ENCODE measurements around the gene SETDB2. TPM values are rescaled to one million over a fixed set of nuclear protein-coding genes. Genes with fewer than 3 reads are reported as not detected.

The SETDB2 gene
- total RNA-seq, 1 donor: 11.0 TPM

- no peak overlapping the region for H3K4me3 ChIP-seq (ENCODE audit: low read depth, low read length)
Measured at GRCh38 chr13:49533591-49534269, 89.7 kb downstream of the SETDB2 start.

GRCh38 chr13:49536144-49536873 lies 92.2 kb downstream of the SETDB2 start:
- TF ChIP-seq, protein P1, sequence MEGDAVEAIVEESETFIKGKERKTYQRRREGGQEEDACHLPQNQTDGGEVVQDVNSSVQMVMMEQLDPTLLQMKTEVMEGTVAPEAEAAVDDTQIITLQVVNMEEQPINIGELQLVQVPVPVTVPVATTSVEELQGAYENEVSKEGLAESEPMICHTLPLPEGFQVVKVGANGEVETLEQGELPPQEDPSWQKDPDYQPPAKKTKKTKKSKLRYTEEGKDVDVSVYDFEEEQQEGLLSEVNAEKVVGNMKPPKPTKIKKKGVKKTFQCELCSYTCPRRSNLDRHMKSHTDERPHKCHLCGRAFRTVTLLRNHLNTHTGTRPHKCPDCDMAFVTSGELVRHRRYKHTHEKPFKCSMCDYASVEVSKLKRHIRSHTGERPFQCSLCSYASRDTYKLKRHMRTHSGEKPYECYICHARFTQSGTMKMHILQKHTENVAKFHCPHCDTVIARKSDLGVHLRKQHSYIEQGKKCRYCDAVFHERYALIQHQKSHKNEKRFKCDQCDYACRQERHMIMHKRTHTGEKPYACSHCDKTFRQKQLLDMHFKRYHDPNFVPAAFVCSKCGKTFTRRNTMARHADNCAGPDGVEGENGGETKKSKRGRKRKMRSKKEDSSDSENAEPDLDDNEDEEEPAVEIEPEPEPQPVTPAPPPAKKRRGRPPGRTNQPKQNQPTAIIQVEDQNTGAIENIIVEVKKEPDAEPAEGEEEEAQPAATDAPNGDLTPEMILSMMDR (IDR thresholded peaks at IDR 0.05; ENCODE audit: insufficient read depth, low read length): no peak
- DNase-seq (ENCODE audit: low read depth): no peak

More at GRCh38 chr13:49533591-49534269, 89.7 kb downstream of the SETDB2 start:
- no peak for DNase-seq (ENCODE audit: low read depth)
- TF ChIP-seq, protein P1 (IDR thresholded peaks at IDR 0.05; ENCODE audit: insufficient read depth, low read length): no peak

DNA sequence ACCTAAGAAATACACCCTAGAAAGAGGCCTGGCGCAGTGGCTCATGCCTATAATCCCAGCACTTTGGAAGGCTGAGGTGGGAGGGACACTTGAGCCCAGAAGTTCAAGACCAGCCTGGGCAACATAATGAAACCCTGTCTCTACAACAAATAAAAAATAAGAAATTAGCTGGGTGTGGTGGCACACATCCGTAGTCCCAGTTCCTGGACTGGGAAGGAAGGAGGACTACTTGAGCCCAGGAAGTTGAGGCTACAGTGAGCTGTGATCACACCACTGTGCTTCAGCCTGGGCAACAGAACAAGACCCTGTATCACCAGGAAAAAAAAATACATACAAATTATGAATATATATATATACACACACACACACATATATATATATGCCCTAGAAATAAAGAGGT lies 94.3 kb downstream of the SETDB2 start:
- H3K4me3 ChIP-seq (ENCODE audit: low read depth, low read length): no peak overlapping the region
- TF ChIP-seq, protein P1 (IDR thresholded peaks at IDR 0.05; ENCODE audit: insufficient read depth, low read length): no peak
- DNase-seq (ENCODE audit: low read depth): no peak

More at GRCh38 chr13:49536144-49536873, 92.2 kb downstream of the SETDB2 start:
- no peak overlapping the region for H3K4me3 ChIP-seq (ENCODE audit: low read depth, low read length)

DNA sequence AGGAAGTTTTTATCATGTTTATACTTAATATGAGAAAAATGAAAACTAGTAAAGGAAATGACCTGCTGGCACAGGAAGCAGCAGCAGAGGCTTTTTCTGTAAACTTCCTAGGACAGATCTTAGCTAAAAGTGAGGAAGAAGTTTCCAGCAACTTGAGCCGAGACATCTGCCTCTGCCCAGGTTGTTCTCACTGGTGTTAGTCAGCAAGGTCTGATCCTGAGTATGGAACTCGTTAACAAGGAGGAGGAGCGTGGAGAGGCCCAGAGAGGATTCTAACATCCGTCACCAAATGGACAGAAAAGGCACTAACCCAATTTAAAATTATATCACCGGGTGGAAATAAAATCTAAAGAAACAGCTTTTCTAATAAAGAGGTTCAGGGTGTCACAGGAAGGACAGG lies 95.2 kb downstream of the SETDB2 start:
- H3K4me3 ChIP-seq (ENCODE audit: low read depth, low read length): no peak overlapping the region
- no peak for DNase-seq (ENCODE audit: low read depth)
- TF ChIP-seq, protein P1 (IDR thresholded peaks at IDR 0.05; ENCODE audit: insufficient read depth, low read length): no peak

- DNase-seq (ENCODE audit: low read depth): no peak
- H3K4me3 ChIP-seq (ENCODE audit: low read depth, low read length): no peak overlapping the region
- TF ChIP-seq, protein P1 (IDR thresholded peaks at IDR 0.05; ENCODE audit: insufficient read depth, low read length): no peak
Measured at GRCh38 chr13:49539746-49540145, 95.7 kb downstream of the SETDB2 start.

DNA sequence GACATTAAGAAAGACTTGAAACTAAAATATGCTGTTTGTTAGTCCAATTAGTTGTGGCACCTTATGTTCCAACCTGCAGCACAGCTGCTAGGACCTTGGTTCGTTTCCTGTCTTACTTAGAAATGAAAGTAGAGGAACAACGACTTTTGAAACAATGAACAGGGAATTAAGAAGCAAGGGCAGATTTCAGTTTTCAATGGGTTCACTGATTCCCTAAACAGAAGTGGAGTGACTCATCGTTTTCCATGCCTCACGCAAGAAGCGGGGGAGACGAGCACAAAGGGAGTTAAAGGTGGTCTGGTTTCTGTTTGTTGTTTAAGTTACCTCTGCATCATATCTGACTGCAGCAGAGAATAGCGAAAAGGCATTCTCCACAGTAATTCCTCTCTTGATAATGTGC lies 96.5 kb downstream of the SETDB2 start:
- peak; percentile 35 for DNase-seq (ENCODE audit: low read depth)
- no peak overlapping the region for H3K4me3 ChIP-seq (ENCODE audit: low read depth, low read length)
- TF ChIP-seq, protein P1 (IDR thresholded peaks at IDR 0.05; ENCODE audit: insufficient read depth, low read length): no peak

Data from fibroblast of the aortic adventitia (primary cell).